ENCODE results near the gene KLF6.

The KLF6 gene

DNA sequence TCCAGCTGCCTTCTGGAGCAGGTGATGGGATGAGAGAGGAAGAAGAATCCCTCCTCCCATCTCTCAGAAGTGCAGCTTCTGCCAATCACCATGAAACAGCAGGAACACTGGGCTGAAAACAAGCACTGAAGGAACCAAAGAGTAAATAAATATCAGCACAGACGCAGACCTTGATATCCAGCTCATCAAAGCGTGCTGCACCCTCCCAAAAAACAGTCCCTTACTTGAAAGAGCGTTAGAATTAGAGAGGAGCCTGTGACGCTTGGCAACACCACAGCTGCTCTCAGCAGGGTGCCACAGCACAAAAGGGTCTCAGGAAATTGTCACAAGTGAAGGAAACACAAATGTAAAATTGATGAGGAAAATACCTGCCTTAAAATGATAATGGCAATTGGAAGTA, 39.5 kb downstream of the KLF6 start:
- H3K23ac ChIP-seq (ENCODE audit: low read length in 2 of 2) = no peak overlapping the region
- no peak overlapping the region for H3K9ac ChIP-seq (ENCODE audit: low read length)
- no peak overlapping the region for H3K18ac ChIP-seq (ENCODE audit: low read depth in 1 of 2, low read length in 2 of 2)
- no peak overlapping the region for H4K91ac ChIP-seq (ENCODE audit: low read length)
- 66% methylated on average over 4 of the region's 4 CpGs for WGBS
- H2BK5ac ChIP-seq (ENCODE audit: low read depth, low read length, poor library complexity, severe bottlenecking) = no peak overlapping the region
- no peak overlapping the region for H2AFZ ChIP-seq (ENCODE audit: low read depth, low read length)
- H3K27me3 ChIP-seq (ENCODE audit: control insufficient read depth in 1 of 2, insufficient read depth in 1 of 2, low read length in 2 of 2) = no peaks in the 10 kb centered on the region
- H3K9me3 ChIP-seq (ENCODE audit: control insufficient read depth, low read length) = no peaks in the 10 kb centered on the region
- no peak for DNase-seq
- no peak overlapping the region for H3K4me3 ChIP-seq (ENCODE audit: insufficient read depth in 1 of 2, low read depth in 1 of 2, low read length in 2 of 2)
- H3K14ac ChIP-seq (ENCODE audit: low read length in 2 of 2) = no peak overlapping the region
- no peaks in the 10 kb centered on the region for H3K79me1 ChIP-seq (replicated peaks; ENCODE audit: low read length, poor library complexity, severe bottlenecking)
- peaks cover 6% of the 10 kb centered on the region for H3K4me1 ChIP-seq (ENCODE audit: control insufficient read depth, insufficient read depth, low read depth, low read length)
- no peak overlapping the region for H2BK12ac ChIP-seq (ENCODE audit: low read length in 2 of 2)
- H2BK120ac ChIP-seq (ENCODE audit: low read depth, low read length) = no peak overlapping the region
- H3K4ac ChIP-seq (ENCODE audit: low read depth in 1 of 2, low read length in 2 of 2) = no peak overlapping the region
- H2BK15ac ChIP-seq (ENCODE audit: low read depth, poor library complexity, severe bottlenecking) = no peak overlapping the region
- no peak overlapping the region for H3K4me2 ChIP-seq (ENCODE audit: low read length, poor library complexity, severe bottlenecking)
- no peak overlapping the region for H4K8ac ChIP-seq (ENCODE audit: low read length)
- peak overlapping the region; percentile 4 for H2AK5ac ChIP-seq (ENCODE audit: low read length, severe bottlenecking)
- no peak overlapping the region for H3K27ac ChIP-seq (ENCODE audit: low read length, poor library complexity, severe bottlenecking)
- no peaks in the 10 kb centered on the region for H3K36me3 ChIP-seq (ENCODE audit: control insufficient read depth in 1 of 2, insufficient read depth in 2 of 2, low read depth in 1 of 2, low read length in 2 of 2)

GRCh38 chr10:3741688-3742461, 43.1 kb downstream of the KLF6 start:
- Histone ChIP-seq H2BK15ac (ENCODE audit: low read depth, poor library complexity, severe bottlenecking) (no peak overlapping the region), H2BK12ac (ENCODE audit: low read length in 2 of 2) (peak overlapping the region in 1 of 2 experiments; percentile 39), H3K23ac (ENCODE audit: low read length in 2 of 2) (no peak overlapping the region), H4K8ac (ENCODE audit: low read length) (no peak overlapping the region), H2BK5ac (ENCODE audit: low read depth, low read length, poor library complexity, severe bottlenecking) (no peak overlapping the region), H3K27me3 (ENCODE audit: control insufficient read depth in 1 of 2, insufficient read depth in 1 of 2, low read length in 2 of 2) (no peaks in the 10 kb centered on the region), H3K18ac (ENCODE audit: low read depth in 1 of 2, low read length in 2 of 2) (peak overlapping the region in 1 of 2 experiments; percentile 12), H4K91ac (ENCODE audit: low read length) (no peak overlapping the region), H3K4ac (ENCODE audit: low read depth in 1 of 2, low read length in 2 of 2) (no peak overlapping the region), H3K36me3 (ENCODE audit: control insufficient read depth in 1 of 2, insufficient read depth in 2 of 2, low read depth in 1 of 2, low read length in 2 of 2) (no peaks in the 10 kb centered on the region), H3K4me1 (ENCODE audit: control insufficient read depth, insufficient read depth, low read depth, low read length) (peaks cover 1% of the 10 kb centered on the region), H3K4me2 (ENCODE audit: low read length, poor library complexity, severe bottlenecking) (no peak overlapping the region), H3K79me1 (replicated peaks; ENCODE audit: low read length, poor library complexity, severe bottlenecking) (no peaks in the 10 kb centered on the region), H3K9ac (ENCODE audit: low read length) (peak overlapping the region; percentile 82), H3K9me3 (ENCODE audit: control insufficient read depth, low read length) (no peaks in the 10 kb centered on the region), H2AK5ac (ENCODE audit: low read length, severe bottlenecking) (peak overlapping the region; percentile 67), H3K27ac (ENCODE audit: low read length, poor library complexity, severe bottlenecking) (no peak overlapping the region), H2AFZ (ENCODE audit: low read depth, low read length) (no peak overlapping the region), H3K14ac (ENCODE audit: low read length in 2 of 2) (no peak overlapping the region), H3K4me3 (ENCODE audit: insufficient read depth in 1 of 2, low read depth in 1 of 2, low read length in 2 of 2) (peak overlapping the region in 1 of 2 experiments; percentile 66), H2BK120ac (ENCODE audit: low read depth, low read length) (no peak overlapping the region)
- WGBS = 89% methylated on average over 6 of the region's 6 CpGs
- DNase-seq = no peak

GRCh38 chr10:3740157-3740871, 44.7 kb downstream of the KLF6 start:
- WGBS = 20% methylated on average over 2 of the region's 5 CpGs
- Histone ChIP-seq H3K4me3 (ENCODE audit: insufficient read depth in 1 of 2, low read depth in 1 of 2, low read length in 2 of 2) (no peak overlapping the region), H2BK12ac (ENCODE audit: low read length in 2 of 2) (no peak overlapping the region), H3K79me1 (replicated peaks; ENCODE audit: low read length, poor library complexity, severe bottlenecking) (no peaks in the 10 kb centered on the region), H3K4ac (ENCODE audit: low read depth in 1 of 2, low read length in 2 of 2) (no peak overlapping the region), H3K9me3 (ENCODE audit: control insufficient read depth, low read length) (no peaks in the 10 kb centered on the region), H3K4me1 (ENCODE audit: control insufficient read depth, insufficient read depth, low read depth, low read length) (peaks cover 1% of the 10 kb centered on the region), H4K8ac (ENCODE audit: low read length) (no peak overlapping the region), H2AK5ac (ENCODE audit: low read length, severe bottlenecking) (no peak overlapping the region), H2AFZ (ENCODE audit: low read depth, low read length) (no peak overlapping the region), H3K4me2 (ENCODE audit: low read length, poor library complexity, severe bottlenecking) (no peak overlapping the region), H3K27me3 (ENCODE audit: control insufficient read depth in 1 of 2, insufficient read depth in 1 of 2, low read length in 2 of 2) (no peaks in the 10 kb centered on the region), H4K91ac (ENCODE audit: low read length) (no peak overlapping the region), H3K9ac (ENCODE audit: low read length) (peak overlapping the region; percentile 26), H3K23ac (ENCODE audit: low read length in 2 of 2) (no peak overlapping the region), H3K27ac (ENCODE audit: low read length, poor library complexity, severe bottlenecking) (peak overlapping the region; percentile 77), H2BK5ac (ENCODE audit: low read depth, low read length, poor library complexity, severe bottlenecking) (no peak overlapping the region), H3K36me3 (ENCODE audit: control insufficient read depth in 1 of 2, insufficient read depth in 2 of 2, low read depth in 1 of 2, low read length in 2 of 2) (no peaks in the 10 kb centered on the region), H3K18ac (ENCODE audit: low read depth in 1 of 2, low read length in 2 of 2) (peak overlapping the region in 1 of 2 experiments; percentile 11), H3K14ac (ENCODE audit: low read length in 2 of 2) (peak overlapping the region in 1 of 2 experiments; percentile 60), H2BK15ac (ENCODE audit: low read depth, poor library complexity, severe bottlenecking) (no peak overlapping the region), H2BK120ac (ENCODE audit: low read depth, low read length) (no peak overlapping the region)
- DNase-seq = peak; percentile 54

GRCh38 chr10:3738855-3739350, 46.1 kb downstream of the KLF6 start:
- Histone ChIP-seq H3K18ac (ENCODE audit: low read depth in 1 of 2, low read length in 2 of 2) (no peak overlapping the region), H2AK5ac (ENCODE audit: low read length, severe bottlenecking) (no peak overlapping the region), H3K79me1 (replicated peaks; ENCODE audit: low read length, poor library complexity, severe bottlenecking) (no peaks in the 10 kb centered on the region), H3K4ac (ENCODE audit: low read depth in 1 of 2, low read length in 2 of 2) (no peak overlapping the region), H3K14ac (ENCODE audit: low read length in 2 of 2) (no peak overlapping the region), H4K8ac (ENCODE audit: low read length) (no peak overlapping the region), H2AFZ (ENCODE audit: low read depth, low read length) (no peak overlapping the region), H3K9me3 (ENCODE audit: control insufficient read depth, low read length) (no peaks in the 10 kb centered on the region), H3K9ac (ENCODE audit: low read length) (no peak overlapping the region), H3K27ac (ENCODE audit: low read length, poor library complexity, severe bottlenecking) (no peak overlapping the region), H2BK15ac (ENCODE audit: low read depth, poor library complexity, severe bottlenecking) (no peak overlapping the region), H3K4me2 (ENCODE audit: low read length, poor library complexity, severe bottlenecking) (no peak overlapping the region), H3K36me3 (ENCODE audit: control insufficient read depth in 1 of 2, insufficient read depth in 2 of 2, low read depth in 1 of 2, low read length in 2 of 2) (no peaks in the 10 kb centered on the region), H4K91ac (ENCODE audit: low read length) (no peak overlapping the region), H2BK12ac (ENCODE audit: low read length in 2 of 2) (no peak overlapping the region), H3K23ac (ENCODE audit: low read length in 2 of 2) (no peak overlapping the region), H2BK120ac (ENCODE audit: low read depth, low read length) (no peak overlapping the region), H3K27me3 (ENCODE audit: control insufficient read depth in 1 of 2, insufficient read depth in 1 of 2, low read length in 2 of 2) (no peaks in the 10 kb centered on the region), H3K4me3 (ENCODE audit: insufficient read depth in 1 of 2, low read depth in 1 of 2, low read length in 2 of 2) (no peak overlapping the region), H3K4me1 (ENCODE audit: control insufficient read depth, insufficient read depth, low read depth, low read length) (peaks cover 1% of the 10 kb centered on the region), H2BK5ac (ENCODE audit: low read depth, low read length, poor library complexity, severe bottlenecking) (no peak overlapping the region)
- no peak for DNase-seq
- no CpG with 5 or more reads among the region's 1 CpG for WGBS

Measured in mesenchymal stem cell (in vitro differentiated cells and primary cell).